NCI-H187 (cell line): ENCODE results near the gene UBE3D.

Source experiments
- DNase-seq, 2 experiments: peaks; one replicate each; lab custom pipeline; 2025; lab: John Stamatoyannopoulos, UW

The UBE3D gene

GRCh38 chr6:83065511-83066192 lies at the start of gene UBE3D:
Gene UBE3D (minus strand): TSS chr6:83065841. CDS start chr6:83065718, 123 bp downstream.
- DNase-seq, result peak; percentile 69 to 85

- no peak for DNase-seq
These were observed 48.5 kb upstream of the UBE3D start for GRCh38 chr6:83114164-83114563.

- DNase-seq, result no peak
These were observed 47.6 kb upstream of the UBE3D start for GRCh38 chr6:83113258-83113657.

GRCh38 chr6:83108378-83108777 lies 42.7 kb upstream of the UBE3D start:
- no peak for DNase-seq

GRCh38 chr6:83098589-83098988 lies 32.9 kb upstream of the UBE3D start:
- no peak for DNase-seq

- DNase-seq, result no peak
These were observed 32.0 kb upstream of the UBE3D start for GRCh38 chr6:83097675-83098074.

GRCh38 chr6:83097204-83097603 lies 31.6 kb upstream of the UBE3D start:
- no peak for DNase-seq

- no peak for DNase-seq
These were observed 31.1 kb upstream of the UBE3D start for GRCh38 chr6:83096791-83097190.

- DNase-seq, result no peak
These were observed 27.2 kb upstream of the UBE3D start for GRCh38 chr6:83092756-83093399.

- no peak for DNase-seq
These were observed 21.1 kb upstream of the UBE3D start for GRCh38 chr6:83086751-83087150.

GRCh38 chr6:83083476-83083875 lies 17.8 kb upstream of the UBE3D start:
- no peak for DNase-seq

- no peak for DNase-seq
These were observed 8.0 kb upstream of the UBE3D start for GRCh38 chr6:83073615-83074014.

GRCh38 chr6:83072726-83073125 lies 7.1 kb upstream of the UBE3D start:
- no peak for DNase-seq

- DNase-seq, result no peak
These were observed 6.1 kb upstream of the UBE3D start for GRCh38 chr6:83071707-83072106.

GRCh38 chr6:83071023-83071422 lies 5.4 kb upstream of the UBE3D start:
- no peak for DNase-seq

- no peak for DNase-seq
These were observed 4.0 kb upstream of the UBE3D start for GRCh38 chr6:83069633-83070032.

GRCh38 chr6:83068616-83069015 lies 3.0 kb upstream of the UBE3D start:
- DNase-seq, result no peak

- peak; percentile 86 to 91 for DNase-seq
These were observed 2.1 kb upstream of the UBE3D start, which contains the start of gene DOP1A for GRCh38 chr6:83067448-83068439. Gene DOP1A (plus strand): TSS chr6:83067671. CDS start chr6:83096978, 29,307 bp downstream.

- DNase-seq, result no peak
These were observed 3.4 kb downstream of the UBE3D start for GRCh38 chr6:83062225-83062624.

GRCh38 chr6:83061190-83061589 lies 4.5 kb downstream of the UBE3D start:
- DNase-seq, result no peak

GRCh38 chr6:83057705-83058321 lies 7.8 kb downstream of the UBE3D start:
- peak in 1 of 2 experiments; percentile 1 for DNase-seq
